H7 (cell line): ENCODE measurements around the gene TREML2. TPM values are rescaled to one million over a fixed set of nuclear protein-coding genes. Genes with fewer than 3 reads are reported as not detected.

Experiments used
- DNase-seq: peaks from one replicate; pipeline ENCODE4 v3.0.0; 2012
- H3K27me3 ChIP-seq: 2 replicates; pipeline ENCODE4 v1.6.0; 2011; ENCODE audit warnings: mild to moderate bottlenecking, low read length; ENCODE audit not compliant: control insufficient read depth, insufficient read depth
- H3K36me3 ChIP-seq: replicated peaks from 2 replicates; pipeline ENCODE4 v1.5.1; 2011; ENCODE audit warnings: low read length; ENCODE audit not compliant: control insufficient read depth, insufficient read depth
- H3K4me3 ChIP-seq: 2 replicates; pipeline ENCODE4 v1.5.1; 2011; ENCODE audit warnings: low read depth, mild to moderate bottlenecking, control low read depth, low read length, moderate library complexity; ENCODE audit not compliant: insufficient read depth
- total RNA-seq: library from RNA; depleted of rRNA; stranded (reverse); fragments of >200 nt; shearing (Covaris generic); gene quantifications from 2 replicates; pipeline ENCODE4 v1.2.3, GENCODE V29; 2014; rRNA removed

TREML2 gene
- total RNA-seq, 1 experiment from 2014 or later = not detected

DNA sequence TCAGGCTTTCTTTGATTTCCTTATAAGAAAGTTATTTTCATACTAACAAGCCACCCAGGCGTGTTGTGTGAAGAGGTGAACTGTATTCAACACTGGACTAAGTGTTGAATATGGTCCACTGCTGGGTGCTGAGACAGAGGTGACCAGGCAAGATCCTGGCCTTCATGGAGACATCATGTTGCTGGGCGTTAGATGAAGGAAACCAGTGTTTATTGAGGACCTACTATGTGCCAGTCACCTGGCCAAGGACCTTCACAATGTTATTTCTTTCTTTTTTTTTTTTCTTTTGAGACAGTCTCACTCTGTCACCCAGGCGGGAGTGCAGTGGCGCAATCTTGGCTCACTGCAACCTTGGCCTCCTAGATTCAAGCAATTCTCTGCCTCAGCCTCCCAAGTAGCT lies 44.9 kb downstream of the TREML2 start:
- Histone ChIP-seq H3K36me3 (no peaks in the 10 kb centered on the region), H3K4me3 (no peak overlapping the region), H3K27me3 (no peaks in the 10 kb centered on the region)
- DNase-seq = no peak

DNA sequence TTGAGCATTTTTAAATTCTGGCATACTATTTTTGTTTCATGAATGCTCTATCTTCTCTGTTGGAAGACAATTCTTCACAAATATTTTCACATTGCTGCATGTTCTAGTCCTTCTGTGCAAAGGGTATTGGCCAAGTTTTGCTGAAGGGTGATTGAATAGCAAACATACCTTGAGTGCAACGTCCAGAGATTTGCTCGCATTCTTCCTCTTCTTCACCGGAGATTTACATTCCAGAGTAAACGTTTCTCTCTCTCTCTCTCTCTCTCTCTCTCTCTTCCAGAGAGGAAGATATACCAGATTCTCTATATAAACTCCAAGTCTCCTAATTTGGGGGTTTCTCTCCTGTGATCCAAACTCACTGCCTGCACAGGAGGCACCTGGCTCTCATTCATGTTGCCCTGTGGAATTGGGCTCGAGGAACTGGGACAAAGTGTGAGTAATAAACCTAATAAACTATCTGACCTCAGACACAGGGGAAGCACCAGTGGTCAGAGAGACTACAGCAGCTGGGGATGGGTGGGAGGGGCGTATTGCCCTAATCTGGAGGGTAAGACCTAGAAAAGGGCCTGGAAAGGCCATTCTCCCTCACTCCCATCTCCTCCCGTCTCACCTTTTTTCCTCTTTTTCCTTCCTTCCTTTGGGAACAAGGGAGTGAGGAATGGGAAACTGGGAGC lies 45.7 kb downstream of the TREML2 start:
- H3K27me3 ChIP-seq = no peaks in the 10 kb centered on the region
- DNase-seq = no peak
- no peak overlapping the region for H3K4me3 ChIP-seq
- no peaks in the 10 kb centered on the region for H3K36me3 ChIP-seq

GRCh38 chr6:41153992-41154625 lies 46.8 kb downstream of the TREML2 start, which contains the start of gene TREML1:
TREML1 (minus strand) TSS chr6:41154347; CDS start chr6:41154288, 59 bp downstream.
- H3K4me3 ChIP-seq = no peak within 1 kb of the TSS
- H3K27me3 ChIP-seq = no peaks in the 10 kb centered on the region
- no peaks in the 10 kb centered on the region for H3K36me3 ChIP-seq
- DNase-seq = no peak

DNA sequence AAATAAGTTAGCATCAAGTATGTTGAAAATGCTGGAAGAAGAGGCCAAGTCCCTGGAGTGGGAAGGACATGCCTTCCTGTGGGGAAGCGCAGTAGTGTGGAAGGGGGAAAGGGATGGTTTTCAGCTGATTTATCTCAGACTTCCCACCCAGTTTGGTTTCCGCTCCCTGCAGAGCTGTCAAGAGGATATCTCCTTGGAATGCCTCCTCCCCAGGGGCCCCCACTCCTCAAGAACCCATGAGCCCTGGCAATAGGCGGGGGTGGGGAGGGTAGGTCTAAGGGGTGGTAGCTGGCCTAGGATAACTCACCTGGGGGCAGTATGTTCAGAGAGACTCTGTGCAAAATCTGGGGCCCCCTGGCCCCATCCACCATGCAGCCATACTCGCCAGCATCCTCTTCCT lies 47.5 kb downstream of the TREML2 start:
- H3K4me3 ChIP-seq = no peak overlapping the region
- no peak for DNase-seq
- H3K27me3 ChIP-seq = no peaks in the 10 kb centered on the region
- H3K36me3 ChIP-seq = no peaks in the 10 kb centered on the region

DNA sequence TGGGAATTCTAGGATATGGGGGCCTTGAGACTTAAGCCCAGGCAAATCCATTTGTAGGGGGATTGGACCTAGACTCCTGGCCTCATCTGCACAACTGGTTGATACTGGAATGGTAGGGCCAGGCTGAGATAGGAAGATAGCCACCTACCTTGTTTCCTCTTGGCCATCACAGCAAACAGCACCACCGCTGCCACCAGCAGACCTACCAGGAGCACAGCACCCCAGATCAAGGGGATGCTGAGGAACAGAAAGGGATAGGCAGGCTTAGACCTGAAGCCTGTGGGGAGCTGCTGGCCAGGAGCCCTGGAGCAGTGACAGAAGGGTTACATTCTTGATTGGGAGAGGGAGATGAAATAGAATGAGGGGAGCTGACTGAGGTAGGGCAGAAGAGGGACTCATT lies 50.3 kb downstream of the TREML2 start:
- DNase-seq = peak; percentile 18
- H3K36me3 ChIP-seq = no peaks in the 10 kb centered on the region
- H3K27me3 ChIP-seq = no peaks in the 10 kb centered on the region
- H3K4me3 ChIP-seq = no peak overlapping the region

- H3K27me3 ChIP-seq = no peaks in the 10 kb centered on the region
- no peak for DNase-seq
- no peaks in the 10 kb centered on the region for H3K36me3 ChIP-seq
- no peak overlapping the region for H3K4me3 ChIP-seq
Observed at GRCh38 chr6:41147917-41148316, 53.0 kb downstream of the TREML2 start.

Other genes starting within 250 kb of the TREML2 start
- gene UNC5CL, start 161.9 kb downstream of the TREML2 start, total RNA-seq = 4.2 and 4.3 TPM in 2 replicates
- gene TSPO2, start 158.7 kb downstream of the TREML2 start, total RNA-seq = not detected in 2 replicates
- 0.14 TPM in 1 of 2 replicates, not detected in the other for gene APOBEC2, start 147.9 kb downstream of the TREML2 start, total RNA-seq
- gene OARD1, start 128.8 kb downstream of the TREML2 start, total RNA-seq = 15.3 and 23.2 TPM in 2 replicates
- gene NFYA, start 128.2 kb downstream of the TREML2 start, total RNA-seq = 12.1 and 20.0 TPM in 2 replicates
- not detected in 2 replicates for gene TREML1, start 46.8 kb downstream of the TREML2 start, total RNA-seq
- gene TREM2, start 38.0 kb downstream of the TREML2 start, total RNA-seq = not detected in 2 replicates
- gene TREML4, start 27.2 kb upstream of the TREML2 start, total RNA-seq = not detected in 2 replicates
- gene TREM1, start 85.5 kb upstream of the TREML2 start, total RNA-seq = not detected in 2 replicates
- not detected in 2 replicates for gene NCR2, start 134.5 kb upstream of the TREML2 start, total RNA-seq